IPS DF 6.9 (cell line): Measurements from ENCODE around the gene CRB1.
"Not testable (repeated sequence)": the region's sequence is repeated elsewhere in the genome, so short reads cannot be mapped to it uniquely, and the experiment has no call there.

Experiments
- DNase-seq: peaks from one replicate; pipeline ENCODE4 v3.0.0-alpha.2; 2013; ENCODE audit warnings: low read depth, low spot score
- H3K27ac ChIP-seq: one replicate; pipeline ENCODE4 v1.5.1; 2013; ENCODE audit warnings: low read length, control low read depth
- H3K27me3 ChIP-seq: 2 replicates; pipeline ENCODE4 v1.6.1; 2013; ENCODE audit warnings: mild to moderate bottlenecking, low read length; ENCODE audit not compliant: control insufficient read depth, insufficient read depth
- H3K36me3 ChIP-seq: 2 replicates; pipeline ENCODE4 v1.6.1; 2013; ENCODE audit warnings: low read length; ENCODE audit not compliant: control insufficient read depth, insufficient read depth
- H3K4me1 ChIP-seq: 2 replicates; pipeline ENCODE4 v1.6.1; 2013; ENCODE audit warnings: low read length; ENCODE audit not compliant: control insufficient read depth, insufficient read depth
- H3K4me3 ChIP-seq: 2 replicates; pipeline ENCODE4 v1.5.1; 2013; ENCODE audit warnings: mild to moderate bottlenecking, low read length
- H3K9me3 ChIP-seq: 2 replicates; pipeline ENCODE4 v1.6.1; 2013; ENCODE audit warnings: low read length, inconsistent platforms; ENCODE audit not compliant: control insufficient read depth, insufficient read depth
- WGBS: extraction: QIAGEN DNeasy Blood & Tissue Kit; methylation state at CpG from one replicate; pipeline ENCODE4 v1.1.7; 2013; ENCODE audit warnings: mixed read lengths, missing lambda C conversion rate; ENCODE audit not compliant: insufficient read length, insufficient coverage; 5-methylcytosine and 5-hydroxymethylcytosine counted together

Gene CRB1

DNA sequence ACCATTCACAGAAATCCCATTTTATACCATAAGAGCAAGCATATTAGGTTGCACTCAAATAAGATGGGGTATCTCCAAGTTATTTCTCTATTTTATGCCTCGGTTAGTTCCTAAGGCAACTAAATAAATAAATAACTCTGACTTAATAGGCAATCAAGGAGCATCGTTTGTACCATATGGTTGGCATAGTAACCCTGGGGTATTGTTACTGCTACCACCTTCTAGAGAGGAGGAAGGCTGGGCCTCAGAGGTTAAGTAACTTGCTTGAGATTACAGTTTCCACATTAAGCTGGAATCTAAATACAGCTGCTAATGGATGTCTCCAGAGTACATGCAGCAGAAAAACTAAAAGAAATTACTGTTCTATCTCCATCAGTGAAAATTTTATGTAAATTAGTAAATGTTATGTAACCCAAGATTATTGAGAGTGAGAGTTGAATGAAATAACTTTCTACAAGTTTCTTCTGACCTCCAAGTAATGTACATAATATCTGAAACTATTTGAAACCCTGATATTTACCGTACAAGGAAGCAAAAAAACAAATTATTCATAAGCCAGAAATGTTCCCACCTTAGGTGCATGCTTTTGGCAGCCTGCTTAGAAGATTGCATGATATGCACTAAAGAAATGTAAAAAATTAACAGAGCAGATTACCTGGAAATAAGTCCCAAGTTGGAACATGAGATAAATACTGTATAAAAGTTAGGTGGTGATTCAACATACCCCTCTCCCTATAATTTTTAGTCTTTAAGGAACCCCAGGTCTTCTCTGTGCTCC, 127.0 kb downstream of the CRB1 start:
- Histone ChIP-seq H3K27ac (no peak overlapping the region), H3K36me3 (no peaks in the 10 kb centered on the region), H3K4me1 (no peaks in the 10 kb centered on the region), H3K9me3 (no peaks in the 10 kb centered on the region), H3K27me3 (no peaks in the 10 kb centered on the region), H3K4me3 (no peak overlapping the region)
- DNase-seq = no peak
- whole genome bisulfite sequencing = no CpG with 5 or more reads among the region's 3 CpGs

DNA sequence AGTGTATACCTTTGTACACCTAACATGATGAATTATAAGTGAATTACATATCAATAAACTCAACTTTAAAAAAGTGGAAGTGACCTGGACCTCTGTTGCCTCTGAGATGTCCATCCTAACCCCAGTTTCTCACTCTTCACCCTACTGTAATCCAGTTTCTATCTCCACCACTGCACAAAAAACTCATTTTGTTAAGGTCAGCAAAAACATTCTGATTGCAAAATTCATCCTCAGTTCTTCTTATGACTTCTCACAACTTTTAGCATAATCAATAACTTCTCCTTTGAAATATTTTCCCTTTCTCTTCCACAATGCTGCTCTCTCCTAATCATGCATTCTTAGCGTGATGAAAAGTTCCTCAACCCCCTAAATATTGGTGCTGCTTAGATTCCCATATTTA, 129.8 kb downstream of the CRB1 start:
- H3K36me3 ChIP-seq = no peaks in the 10 kb centered on the region
- H3K27me3 ChIP-seq = no peaks in the 10 kb centered on the region
- WGBS = no CpG with 5 or more reads among the region's 1 CpG
- H3K4me3 ChIP-seq = no peak overlapping the region
- no peaks in the 10 kb centered on the region for H3K4me1 ChIP-seq
- no peak overlapping the region for H3K27ac ChIP-seq
- H3K9me3 ChIP-seq = no peaks in the 10 kb centered on the region
- DNase-seq = no peak

DNA sequence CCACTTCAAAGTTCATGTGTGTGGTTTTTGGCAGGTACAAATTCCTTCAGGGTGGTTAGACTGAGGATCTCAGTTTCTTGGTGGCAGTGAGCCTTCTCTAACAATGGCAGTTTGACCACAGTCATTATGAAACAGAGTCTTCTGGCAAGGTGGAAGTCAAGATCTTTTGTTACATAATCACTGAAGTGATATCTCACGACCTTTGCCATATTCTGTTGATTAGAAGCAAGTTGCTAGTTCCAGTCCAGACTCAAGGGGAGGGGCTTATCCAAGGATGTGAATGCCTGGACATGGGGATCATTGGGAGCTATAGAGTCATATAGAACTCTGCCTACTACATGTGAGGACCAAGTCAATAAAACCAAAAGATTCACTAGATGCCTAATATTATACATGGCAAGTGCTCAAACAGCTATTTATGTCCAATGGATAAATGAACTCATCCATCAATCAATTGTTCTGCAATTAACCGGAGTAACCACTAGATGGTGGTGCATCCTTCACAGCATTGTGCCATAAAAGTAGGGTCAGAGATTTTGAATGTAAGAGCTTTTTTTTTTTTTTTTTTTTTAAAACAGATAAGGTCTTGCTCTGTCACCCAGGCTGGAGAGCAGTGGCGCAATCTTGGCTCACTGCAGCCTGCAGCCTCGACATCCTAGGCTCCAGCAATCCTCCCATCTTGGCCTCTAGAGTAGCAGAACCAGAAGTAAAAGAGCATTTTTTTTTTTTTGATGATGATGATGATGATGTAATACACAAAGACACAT, 131.9 kb downstream of the CRB1 start:
- Histone ChIP-seq H3K9me3 (no peaks in the 10 kb centered on the region; the same call in 1 of the 2 replicates), H3K27ac (no peak overlapping the region), H3K36me3 (no peaks in the 10 kb centered on the region), H3K4me1 (no peaks in the 10 kb centered on the region), H3K4me3 (no peak overlapping the region), H3K27me3 (no peaks in the 10 kb centered on the region)
- no CpG with 5 or more reads among the region's 4 CpGs for WGBS
- peak; percentile 27 for DNase-seq

DNA sequence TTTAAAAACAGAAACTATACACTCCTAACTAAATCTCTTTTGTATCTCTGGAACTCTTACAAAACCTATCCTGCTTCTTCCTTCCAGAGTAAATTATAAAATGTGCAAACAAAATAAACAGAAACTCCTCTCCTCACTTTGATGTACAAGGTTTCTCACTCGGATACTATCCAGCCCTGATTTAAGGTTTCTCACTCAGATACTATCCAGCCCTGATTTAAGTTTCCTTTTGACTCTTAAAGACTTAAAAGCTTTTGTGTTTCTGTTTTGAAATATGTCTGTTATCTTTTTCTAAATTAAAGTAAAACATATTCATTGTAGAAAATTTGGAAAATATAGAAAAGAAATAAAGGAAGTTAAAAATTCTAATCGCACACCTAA, 132.5 kb downstream of the CRB1 start:
- H3K27me3 ChIP-seq = no peaks in the 10 kb centered on the region
- no peaks in the 10 kb centered on the region for H3K36me3 ChIP-seq
- H3K4me3 ChIP-seq = no peak overlapping the region
- no peak for DNase-seq
- no CpG with 5 or more reads among the region's 2 CpGs for WGBS
- no peaks in the 10 kb centered on the region for H3K4me1 ChIP-seq
- no peaks in the 10 kb centered on the region; the same call in 1 of the 2 replicates for H3K9me3 ChIP-seq
- H3K27ac ChIP-seq = no peak overlapping the region

DNA sequence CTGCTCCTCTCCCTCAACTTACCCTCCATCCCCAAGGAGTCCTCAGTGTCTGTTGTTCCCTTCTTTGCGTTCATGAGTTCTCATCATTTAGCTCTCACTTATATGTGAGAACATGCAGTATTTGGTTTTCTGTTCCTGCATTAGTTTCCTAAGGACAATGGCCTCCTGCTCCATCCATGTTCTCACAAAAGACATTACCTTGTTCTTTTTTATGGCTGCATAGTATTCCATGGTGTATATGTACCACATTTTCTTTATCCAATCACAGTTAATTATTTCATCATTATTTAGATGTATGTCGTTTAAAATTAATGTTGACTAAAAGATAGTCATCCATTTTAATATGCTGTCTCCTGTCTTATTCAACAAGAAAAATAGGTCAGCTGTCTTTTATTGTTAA, 134.1 kb downstream of the CRB1 start:
- WGBS = no CpG with 5 or more reads among the region's 2 CpGs
- Histone ChIP-seq H3K4me3 (no peak overlapping the region), H3K4me1 (no peaks in the 10 kb centered on the region)

DNA sequence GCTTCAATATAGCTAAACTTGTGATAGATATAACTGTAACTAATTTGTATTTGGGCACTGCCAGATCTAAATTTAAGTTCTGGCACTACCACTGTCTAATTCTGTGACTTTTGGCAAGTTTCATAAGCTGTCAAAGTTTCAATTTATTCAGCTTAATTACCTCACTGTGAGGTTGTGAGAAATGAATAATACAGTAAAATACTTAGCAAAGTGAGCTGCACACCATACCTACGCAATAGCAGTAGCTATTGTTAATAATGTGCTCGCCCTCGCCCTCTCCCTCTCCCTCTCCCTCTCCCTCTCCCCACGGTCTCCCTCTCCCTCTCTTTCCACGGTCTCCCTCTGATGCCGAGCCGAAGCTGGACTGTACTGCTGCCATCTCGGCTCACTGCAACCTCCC, 136.7 kb downstream of the CRB1 start:
- not testable (repeated sequence) for DNase-seq, H3K4me1 ChIP-seq, H3K9me3 ChIP-seq, H3K36me3 ChIP-seq, H3K27me3 ChIP-seq, H3K4me3 ChIP-seq, H3K27ac ChIP-seq
- no CpG with 5 or more reads among the region's 8 CpGs for WGBS

More for the DNA sequence above, 134.1 kb downstream of the CRB1 start:
- no peak for DNase-seq
- Histone ChIP-seq H3K27ac (no peak overlapping the region), H3K27me3 (no peaks in the 10 kb centered on the region), H3K36me3 (no peaks in the 10 kb centered on the region), H3K9me3 (no peaks in the 10 kb centered on the region; the same call in 1 of the 2 replicates)

DNA sequence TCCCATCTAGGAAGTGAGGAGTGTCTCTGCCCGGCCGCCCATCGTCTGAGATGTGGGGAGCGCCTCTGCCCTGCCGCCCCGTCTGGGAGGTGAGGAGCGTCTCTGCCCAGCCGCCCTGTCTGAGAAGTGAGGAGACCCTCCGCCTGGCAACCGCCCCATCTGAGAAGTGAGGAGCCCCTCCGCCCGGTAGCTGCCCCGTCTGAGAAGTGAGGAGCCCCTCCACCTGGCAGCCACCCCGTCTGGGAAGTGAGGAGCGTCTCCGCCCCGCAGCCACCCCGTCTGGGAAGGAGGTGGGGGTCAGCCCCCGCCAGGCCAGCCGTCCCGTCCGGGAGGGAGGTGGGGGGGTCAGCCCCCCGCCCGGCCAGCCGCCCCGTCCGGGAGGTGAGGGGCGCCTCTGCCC, 137.6 kb downstream of the CRB1 start:
- WGBS = no CpG with 5 or more reads among the region's 28 CpGs
- H3K4me3 ChIP-seq, DNase-seq, H3K4me1 ChIP-seq, H3K36me3 ChIP-seq, H3K27ac ChIP-seq, H3K27me3 ChIP-seq, H3K9me3 ChIP-seq: not testable (repeated sequence)

DNA sequence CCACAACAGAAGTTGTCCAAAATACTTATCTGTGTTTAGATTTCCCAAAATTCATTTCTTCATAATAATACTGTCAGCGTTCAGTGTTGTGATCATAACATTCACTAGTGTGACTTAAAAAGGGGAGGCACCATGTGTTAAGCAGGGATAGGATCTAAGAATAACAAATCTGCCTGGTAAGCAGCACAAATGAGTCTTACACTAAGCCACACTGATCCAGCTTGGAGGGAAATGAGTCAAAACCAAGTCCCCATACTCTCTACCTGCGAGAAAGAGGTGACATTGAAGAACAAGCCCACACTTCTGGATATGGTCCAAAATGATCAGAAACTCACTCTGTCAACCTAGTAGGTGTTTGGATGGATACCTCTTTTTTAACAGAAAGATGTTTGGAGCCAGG, 145.5 kb downstream of the CRB1 start:
- Histone ChIP-seq H3K27ac (no peak overlapping the region), H3K4me1 (no peaks in the 10 kb centered on the region), H3K4me3 (no peak overlapping the region), H3K9me3 (no peaks in the 10 kb centered on the region), H3K36me3 (no peaks in the 10 kb centered on the region), H3K27me3 (no peaks in the 10 kb centered on the region)
- no peak for DNase-seq
- whole genome bisulfite sequencing = no CpG with 5 or more reads among the region's 2 CpGs

DNA sequence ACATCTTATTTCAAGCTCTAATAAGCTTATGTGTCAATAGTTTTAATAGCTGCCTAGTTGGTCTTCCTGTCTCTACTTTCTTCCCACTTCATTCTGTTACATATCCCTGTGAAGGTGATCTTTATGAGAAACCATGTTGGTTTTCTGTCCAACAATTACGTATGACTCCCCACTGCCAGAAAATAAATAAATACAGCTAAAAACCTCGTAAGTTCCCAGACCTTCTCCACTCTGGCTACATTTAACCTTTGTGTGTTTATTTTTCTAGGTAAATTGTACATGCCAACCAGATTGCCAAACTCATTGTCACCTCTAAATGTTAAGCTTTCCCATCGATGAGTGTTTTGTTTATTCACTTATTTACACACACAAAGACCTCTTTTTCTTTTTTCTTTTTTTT, 147.2 kb downstream of the CRB1 start:
- no peak overlapping the region for H3K4me3 ChIP-seq
- no peaks in the 10 kb centered on the region for H3K36me3 ChIP-seq
- H3K9me3 ChIP-seq = no peaks in the 10 kb centered on the region
- DNase-seq = no peak
- no peaks in the 10 kb centered on the region for H3K4me1 ChIP-seq
- H3K27ac ChIP-seq = no peak overlapping the region
- WGBS = no CpG with 5 or more reads among the region's 3 CpGs
- H3K27me3 ChIP-seq = no peaks in the 10 kb centered on the region

DNA sequence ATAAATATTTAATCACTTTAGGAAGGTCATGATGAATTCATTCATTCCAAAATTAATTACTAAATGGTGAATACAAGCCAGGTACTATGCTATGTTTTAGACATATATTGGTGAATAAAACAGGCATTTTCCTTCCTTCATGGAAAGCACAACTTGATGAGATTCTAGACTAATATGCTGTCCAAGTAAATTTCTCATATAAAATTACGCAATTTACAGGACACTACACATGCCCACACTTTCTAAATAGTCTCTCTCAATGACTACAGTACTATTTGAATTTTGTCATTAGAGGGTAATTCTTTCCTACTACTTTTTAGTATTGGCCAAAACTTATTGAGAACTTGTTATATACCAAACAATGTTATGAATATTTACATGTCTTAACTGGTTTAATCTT, 150.6 kb downstream of the CRB1 start:
- Histone ChIP-seq H3K4me1 (no peaks in the 10 kb centered on the region), H3K9me3 (no peaks in the 10 kb centered on the region), H3K4me3 (no peak overlapping the region), H3K27me3 (no peaks in the 10 kb centered on the region), H3K27ac (no peak overlapping the region), H3K36me3 (no peaks in the 10 kb centered on the region)
- no CpG with 5 or more reads among the region's 1 CpG for WGBS
- DNase-seq = no peak
